DOHH2 (cell line): ENCODE results near the gene SARNP.

Experiments used
- H3F3A ChIP-seq: fragments of 200-600 bp; sonication (generic), shearing (Covaris generic); 2 replicates; pipeline ENCODE4 v1.6.0; 2016; ENCODE audit warnings: antibody characterized with exemption, mild to moderate bottlenecking; ENCODE audit not compliant: control insufficient read depth, insufficient read depth
- H3K27ac ChIP-seq: fragments of 200-600 bp; sonication (generic); 2 replicates; pipeline ENCODE4 v1.5.1; 2014; ENCODE audit warnings: low read depth, mild to moderate bottlenecking, low read length, moderate library complexity
- H3K27me3 ChIP-seq: fragments of 200-600 bp; sonication (generic); 2 replicates; pipeline ENCODE4 v1.6.1; 2014; ENCODE audit warnings: mild to moderate bottlenecking, low read length, mixed read lengths; ENCODE audit not compliant: control insufficient read depth
- H3K36me3 ChIP-seq: fragments of 200-600 bp; sonication (generic); 2 replicates; pipeline ENCODE4 v1.6.1; 2014; ENCODE audit warnings: mild to moderate bottlenecking, low read length, moderate library complexity, mixed read lengths; ENCODE audit not compliant: control insufficient read depth
- H3K4me1 ChIP-seq: fragments of 200-600 bp; sonication (generic); 2 replicates; pipeline ENCODE4 v1.6.1; 2014; ENCODE audit warnings: mild to moderate bottlenecking, low read length, mixed read lengths; ENCODE audit not compliant: control insufficient read depth
- H3K4me2 ChIP-seq: fragments of 200-600 bp; sonication (generic); 2 replicates; pipeline ENCODE4 v1.6.0; 2014; ENCODE audit warnings: mild to moderate bottlenecking, low read length, moderate library complexity
- H3K4me3 ChIP-seq: fragments of 200-600 bp; sonication (generic); 2 replicates; pipeline ENCODE4 v1.5.1; 2014; ENCODE audit warnings: mild to moderate bottlenecking, low read length, mixed read lengths
- H3K79me2 ChIP-seq: fragments of 200-600 bp; sonication (generic); 2 replicates; pipeline ENCODE4 v1.6.1; 2014; ENCODE audit warnings: mild to moderate bottlenecking, low read length, mixed read lengths; ENCODE audit not compliant: control insufficient read depth
- H3K9me2 ChIP-seq: fragments of 200-600 bp; sonication (generic); replicated peaks from 2 replicates; pipeline ENCODE4 v1.6.1; 2014; ENCODE audit warnings: mild to moderate bottlenecking, low read length, mixed read lengths; ENCODE audit not compliant: control insufficient read depth
- H3K9me3 ChIP-seq: fragments of 200-600 bp; sonication (generic); 2 replicates; pipeline ENCODE4 v1.6.1; 2014; ENCODE audit warnings: antibody characterized with exemption, low read length, mixed read lengths; ENCODE audit not compliant: control insufficient read depth, insufficient read depth
- H4K20me1 ChIP-seq: fragments of 200-600 bp; sonication (generic); 2 replicates; pipeline ENCODE4 v1.6.0; 2014; ENCODE audit warnings: low read depth, mild to moderate bottlenecking, antibody characterized with exemption, low read length, moderate library complexity; ENCODE audit not compliant: control insufficient read depth, insufficient read depth
- EZH2phosphoT487 ChIP-seq: fragments of 200-600 bp; sonication (generic); IDR thresholded peaks from 2 replicates; pipeline ENCODE4 v1.6.1; 2017; ENCODE audit warnings: borderline replicate concordance, mild to moderate bottlenecking, antibody characterized with exemption, low read length, moderate library complexity, mixed read lengths
- TF ChIP-seq, protein P1 (sequence below): fragments of 200-600 bp; sonication (generic); IDR thresholded peaks from one replicate; pipeline ENCODE4 v1.5.1; 2014; ENCODE audit warnings: antibody characterized with exemption, mild to moderate bottlenecking, low read depth, low read length; ENCODE audit not compliant: poor library complexity, severe bottlenecking

The SARNP gene

DNA sequence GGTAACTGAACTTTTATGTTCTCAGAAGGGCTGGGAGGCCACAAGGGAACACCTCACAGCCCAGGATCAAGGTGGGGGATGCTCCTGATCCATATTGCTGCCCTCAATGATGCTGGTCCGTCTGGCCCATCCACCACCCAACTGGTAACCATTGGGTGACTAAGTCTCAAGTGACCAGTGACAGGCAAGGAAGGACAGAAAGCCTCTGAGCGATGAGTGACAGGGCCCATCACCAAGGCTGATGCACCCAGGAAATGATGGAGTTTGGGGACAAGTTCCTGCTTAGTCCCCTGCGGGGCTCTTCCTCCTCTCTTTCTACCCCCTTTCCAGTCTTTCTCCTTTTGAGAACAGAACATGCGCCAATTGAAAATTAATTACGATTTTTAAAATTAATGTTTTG is 27.8 kb upstream of the SARNP start:
- Histone ChIP-seq H3K27me3 (peaks cover 34% of the 10 kb centered on the region), H3F3A (no peaks in the 10 kb centered on the region), H3K36me3 (no peaks in the 10 kb centered on the region), H3K27ac (no peak overlapping the region), H3K9me3 (no peaks in the 10 kb centered on the region), H3K4me2 (no peak overlapping the region), H4K20me1 (no peaks in the 10 kb centered on the region), H3K79me2 (no peaks in the 10 kb centered on the region), H3K4me3 (no peak overlapping the region), H3K4me1 (no peaks in the 10 kb centered on the region), H3K9me2 (no peaks in the 10 kb centered on the region)
- TF ChIP-seq EZH2phosphoT487, result no peak
- TF ChIP-seq, protein P1, sequence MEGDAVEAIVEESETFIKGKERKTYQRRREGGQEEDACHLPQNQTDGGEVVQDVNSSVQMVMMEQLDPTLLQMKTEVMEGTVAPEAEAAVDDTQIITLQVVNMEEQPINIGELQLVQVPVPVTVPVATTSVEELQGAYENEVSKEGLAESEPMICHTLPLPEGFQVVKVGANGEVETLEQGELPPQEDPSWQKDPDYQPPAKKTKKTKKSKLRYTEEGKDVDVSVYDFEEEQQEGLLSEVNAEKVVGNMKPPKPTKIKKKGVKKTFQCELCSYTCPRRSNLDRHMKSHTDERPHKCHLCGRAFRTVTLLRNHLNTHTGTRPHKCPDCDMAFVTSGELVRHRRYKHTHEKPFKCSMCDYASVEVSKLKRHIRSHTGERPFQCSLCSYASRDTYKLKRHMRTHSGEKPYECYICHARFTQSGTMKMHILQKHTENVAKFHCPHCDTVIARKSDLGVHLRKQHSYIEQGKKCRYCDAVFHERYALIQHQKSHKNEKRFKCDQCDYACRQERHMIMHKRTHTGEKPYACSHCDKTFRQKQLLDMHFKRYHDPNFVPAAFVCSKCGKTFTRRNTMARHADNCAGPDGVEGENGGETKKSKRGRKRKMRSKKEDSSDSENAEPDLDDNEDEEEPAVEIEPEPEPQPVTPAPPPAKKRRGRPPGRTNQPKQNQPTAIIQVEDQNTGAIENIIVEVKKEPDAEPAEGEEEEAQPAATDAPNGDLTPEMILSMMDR, result no peak

DNA sequence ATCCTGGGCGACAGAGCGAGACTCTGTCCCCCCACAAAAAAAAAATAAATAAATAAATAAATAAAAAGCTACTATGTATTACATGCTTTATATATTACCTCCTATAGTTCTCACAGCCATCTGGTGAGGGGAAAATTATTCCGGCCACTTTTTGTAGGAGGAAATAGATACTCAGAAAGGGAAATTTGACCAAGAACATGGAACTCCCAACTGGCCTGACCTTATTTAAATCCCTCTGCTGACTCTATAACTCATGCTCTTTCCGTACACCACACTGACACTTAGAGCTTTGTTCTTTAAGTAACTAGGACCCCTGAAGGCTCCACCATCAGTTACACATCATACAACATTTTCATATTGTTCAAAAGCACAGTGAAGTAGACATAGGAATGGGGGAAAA is 27.4 kb upstream of the SARNP start:
- Histone ChIP-seq H4K20me1 (no peaks in the 10 kb centered on the region), H3K36me3 (no peaks in the 10 kb centered on the region), H3F3A (no peaks in the 10 kb centered on the region), H3K27ac (no peak overlapping the region), H3K79me2 (no peaks in the 10 kb centered on the region), H3K9me2 (no peaks in the 10 kb centered on the region), H3K4me1 (no peaks in the 10 kb centered on the region), H3K4me3 (no peak overlapping the region), H3K27me3 (peaks cover 30% of the 10 kb centered on the region), H3K4me2 (no peak overlapping the region), H3K9me3 (no peaks in the 10 kb centered on the region)
- TF ChIP-seq, protein P1, result no peak
- TF ChIP-seq EZH2phosphoT487, result no peak

DNA sequence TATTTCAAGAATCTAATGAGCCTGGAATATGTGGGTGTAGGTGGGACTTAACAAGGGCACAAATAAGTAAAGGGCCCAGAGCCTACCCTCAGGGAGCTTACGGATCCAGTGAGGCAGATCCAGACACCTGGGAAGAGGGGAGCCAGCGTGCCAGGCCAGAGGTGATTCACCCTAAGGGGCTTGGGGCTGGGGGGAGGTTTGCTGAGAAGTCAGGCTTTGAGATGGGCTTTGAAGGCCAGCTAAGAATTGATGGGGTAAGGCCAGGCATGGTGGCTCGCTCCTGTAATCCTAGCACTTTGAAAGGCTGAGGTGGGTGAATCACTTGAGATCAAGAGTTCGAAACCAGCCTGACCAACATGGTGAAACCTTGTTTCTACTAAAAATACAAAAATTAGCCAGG is 25.9 kb upstream of the SARNP start:
- Histone ChIP-seq H3K4me3 (no peak overlapping the region), H3K9me2 (no peaks in the 10 kb centered on the region), H3K36me3 (no peaks in the 10 kb centered on the region), H3K27ac (no peak overlapping the region), H3K9me3 (no peaks in the 10 kb centered on the region), H3F3A (no peaks in the 10 kb centered on the region), H3K4me1 (no peaks in the 10 kb centered on the region), H3K27me3 (peaks cover 19% of the 10 kb centered on the region), H3K79me2 (no peaks in the 10 kb centered on the region), H3K4me2 (no peak overlapping the region), H4K20me1 (no peaks in the 10 kb centered on the region)
- TF ChIP-seq, protein P1, result no peak
- no peak for TF ChIP-seq EZH2phosphoT487
